Measurements from ENCODE around the gene KRTAP10-9. TPM values are rescaled to one million over a fixed set of nuclear protein-coding genes. Genes with fewer than 3 reads are reported as not detected.
"Not testable (repeated sequence)": the region's sequence is repeated elsewhere in the genome, so short reads cannot be mapped to it uniquely, and the experiment has no call there.

Gene KRTAP10-9
- total RNA-seq, 1 donor from 2014 or later = not detected

GRCh38 chr21:44656868-44657267 is 30.0 kb downstream of the KRTAP10-9 start:
- no peaks in the 10 kb centered on the region for H3K9me3 Mint-ChIP-seq (ENCODE audit: unreplicated experiment)
- no peak overlapping the region for H3K4me3 Mint-ChIP-seq (ENCODE audit: unreplicated experiment)
- H3K4me1 Mint-ChIP-seq (ENCODE audit: unreplicated experiment) = peaks cover 7% of the 10 kb centered on the region
- peaks cover 13% of the 10 kb centered on the region for H3K36me3 Mint-ChIP-seq (ENCODE audit: low read depth, unreplicated experiment)
- peaks cover 3% of the 10 kb centered on the region for H3K27me3 Mint-ChIP-seq (ENCODE audit: unreplicated experiment)
- DNase-seq (ENCODE audit: low spot score) = no peak
- TF ChIP-seq CTCF (IDR thresholded peaks at IDR 0.05; ENCODE audit: unreplicated experiment) = no peak
- no peak overlapping the region for H3K27ac Mint-ChIP-seq (ENCODE audit: unreplicated experiment)

GRCh38 chr21:44657635-44658540 is 31.0 kb downstream of the KRTAP10-9 start, which contains the start of gene KRTAP12-3:
Gene KRTAP12-3, plus strand, starts transcription at chr21:44657932. Its CDS starts 48 bp downstream, at chr21:44657980.
- H3K4me3 Mint-ChIP-seq (ENCODE audit: unreplicated experiment) = no peak within 1 kb of the TSS
- TF ChIP-seq CTCF (IDR thresholded peaks at IDR 0.05; ENCODE audit: unreplicated experiment) = no peak
- peaks cover 3% of the 10 kb centered on the region for H3K27me3 Mint-ChIP-seq (ENCODE audit: unreplicated experiment)
- H3K36me3 Mint-ChIP-seq (ENCODE audit: low read depth, unreplicated experiment) = peaks cover 13% of the 10 kb centered on the region
- no peak within 1 kb of the TSS for H3K27ac Mint-ChIP-seq (ENCODE audit: unreplicated experiment)
- H3K9me3 Mint-ChIP-seq (ENCODE audit: unreplicated experiment) = no peaks in the 10 kb centered on the region
- no peak for DNase-seq (ENCODE audit: low spot score)
- peaks cover 7% of the 10 kb centered on the region for H3K4me1 Mint-ChIP-seq (ENCODE audit: unreplicated experiment)

- H3K9me3 Mint-ChIP-seq (ENCODE audit: unreplicated experiment) = no peaks in the 10 kb centered on the region
- H3K36me3 Mint-ChIP-seq (ENCODE audit: low read depth, unreplicated experiment) = peaks cover 13% of the 10 kb centered on the region
- TF ChIP-seq CTCF (IDR thresholded peaks at IDR 0.05; ENCODE audit: unreplicated experiment) = no peak
- H3K27ac Mint-ChIP-seq (ENCODE audit: unreplicated experiment) = no peak overlapping the region
- peaks cover 3% of the 10 kb centered on the region for H3K27me3 Mint-ChIP-seq (ENCODE audit: unreplicated experiment)
- H3K4me3 Mint-ChIP-seq (ENCODE audit: unreplicated experiment) = no peak overlapping the region
- H3K4me1 Mint-ChIP-seq (ENCODE audit: unreplicated experiment) = peaks cover 7% of the 10 kb centered on the region
- DNase-seq (ENCODE audit: low spot score) = no peak
Observed at GRCh38 chr21:44658541-44658910, 31.6 kb downstream of the KRTAP10-9 start.

- H3K36me3 Mint-ChIP-seq (ENCODE audit: low read depth, unreplicated experiment) = peaks cover 13% of the 10 kb centered on the region
- H3K27me3 Mint-ChIP-seq (ENCODE audit: unreplicated experiment) = peaks cover 1% of the 10 kb centered on the region
- TF ChIP-seq CTCF (IDR thresholded peaks at IDR 0.05; ENCODE audit: unreplicated experiment) = no peak
- no peaks in the 10 kb centered on the region for H3K9me3 Mint-ChIP-seq (ENCODE audit: unreplicated experiment)
- peaks cover 7% of the 10 kb centered on the region for H3K4me1 Mint-ChIP-seq (ENCODE audit: unreplicated experiment)
- H3K4me3 Mint-ChIP-seq (ENCODE audit: unreplicated experiment) = no peak overlapping the region
- no peak for DNase-seq (ENCODE audit: low spot score)
- H3K27ac Mint-ChIP-seq (ENCODE audit: unreplicated experiment) = no peak overlapping the region
Observed at GRCh38 chr21:44658913-44659595, 32.2 kb downstream of the KRTAP10-9 start.

GRCh38 chr21:44661567-44661966 is 34.7 kb downstream of the KRTAP10-9 start:
- DNase-seq (ENCODE audit: low spot score); H3K9me3 Mint-ChIP-seq (ENCODE audit: unreplicated experiment); H3K27ac Mint-ChIP-seq (ENCODE audit: unreplicated experiment); H3K4me1 Mint-ChIP-seq (ENCODE audit: unreplicated experiment); H3K4me3 Mint-ChIP-seq (ENCODE audit: unreplicated experiment); H3K36me3 Mint-ChIP-seq (ENCODE audit: low read depth, unreplicated experiment); H3K27me3 Mint-ChIP-seq (ENCODE audit: unreplicated experiment): not testable (repeated sequence)
